GM23338 (cell line): ENCODE results near the gene ASTN1.

Source experiments
- CREB1 ChIP-seq: fragments of 250-450 bp; sonication (Bioruptor Pico); IDR thresholded peaks from 2 replicates; pipeline ENCODE4 v1.5.0; 2020; ENCODE audit warnings: low read depth, mild to moderate bottlenecking, moderate library complexity
- ETS1 ChIP-seq: IDR thresholded peaks from 2 replicates; pipeline ENCODE4 v1.6.1; 2016; ENCODE audit warnings: antibody characterized with exemption
- EZH2 ChIP-seq: fragments of 200-600 bp; sonication (generic); IDR thresholded peaks from one replicate; pipeline ENCODE4 v1.8.0; 2017; ENCODE audit warnings: antibody characterized with exemption, mild to moderate bottlenecking, low read depth; ENCODE audit not compliant: unreplicated experiment
- EZH2phosphoT487 ChIP-seq: fragments of 200-600 bp; sonication (generic); IDR thresholded peaks from one replicate; pipeline ENCODE4 v1.8.1; 2018; ENCODE audit warnings: antibody characterized with exemption; ENCODE audit not compliant: unreplicated experiment
- JUNB ChIP-seq: IDR thresholded peaks from one replicate; pipeline ENCODE4 v1.6.1; 2016; ENCODE audit warnings: antibody characterized with exemption; ENCODE audit not compliant: unreplicated experiment
- NANOG ChIP-seq: IDR thresholded peaks from 2 replicates; pipeline ENCODE4 v1.6.1; 2016; ENCODE audit warnings: antibody characterized with exemption, borderline replicate concordance
- POLR2AphosphoS5 ChIP-seq: IDR thresholded peaks from 2 replicates; pipeline ENCODE4 v1.6.1; 2016; ENCODE audit warnings: antibody characterized with exemption, low read depth
- ZNF114 ChIP-seq: fragments of 250-450 bp; sonication (Bioruptor Pico); IDR thresholded peaks from 2 replicates; pipeline ENCODE4 v1.5.0; 2020; ENCODE audit warnings: mild to moderate bottlenecking, moderate library complexity
- TF ChIP-seq, protein P1 (sequence below): IDR thresholded peaks from one replicate; pipeline ENCODE4 v1.6.1; 2018; ENCODE audit warnings: antibody characterized with exemption; ENCODE audit not compliant: unreplicated experiment
- TF ChIP-seq, protein P2 (sequence below), 2 experiments: fragments of 200-600 bp in 1 of 2; sonication (generic) in 1 of 2; conservative IDR thresholded peaks; 2 replicates each; pipeline versions ENCODE4 v1.5.1 to v1.6.1; 2016 to 2017; ENCODE audit warnings: antibody characterized with exemption in 2 of 2, low read depth in 2 of 2, mild to moderate bottlenecking in 2 of 2, moderate library complexity in 1 of 2

GRCh38 chr1:177012342-177012925, 152.1 kb downstream of the ASTN1 start:
- TF ChIP-seq EZH2, result no peak
- TF ChIP-seq, protein P1, sequence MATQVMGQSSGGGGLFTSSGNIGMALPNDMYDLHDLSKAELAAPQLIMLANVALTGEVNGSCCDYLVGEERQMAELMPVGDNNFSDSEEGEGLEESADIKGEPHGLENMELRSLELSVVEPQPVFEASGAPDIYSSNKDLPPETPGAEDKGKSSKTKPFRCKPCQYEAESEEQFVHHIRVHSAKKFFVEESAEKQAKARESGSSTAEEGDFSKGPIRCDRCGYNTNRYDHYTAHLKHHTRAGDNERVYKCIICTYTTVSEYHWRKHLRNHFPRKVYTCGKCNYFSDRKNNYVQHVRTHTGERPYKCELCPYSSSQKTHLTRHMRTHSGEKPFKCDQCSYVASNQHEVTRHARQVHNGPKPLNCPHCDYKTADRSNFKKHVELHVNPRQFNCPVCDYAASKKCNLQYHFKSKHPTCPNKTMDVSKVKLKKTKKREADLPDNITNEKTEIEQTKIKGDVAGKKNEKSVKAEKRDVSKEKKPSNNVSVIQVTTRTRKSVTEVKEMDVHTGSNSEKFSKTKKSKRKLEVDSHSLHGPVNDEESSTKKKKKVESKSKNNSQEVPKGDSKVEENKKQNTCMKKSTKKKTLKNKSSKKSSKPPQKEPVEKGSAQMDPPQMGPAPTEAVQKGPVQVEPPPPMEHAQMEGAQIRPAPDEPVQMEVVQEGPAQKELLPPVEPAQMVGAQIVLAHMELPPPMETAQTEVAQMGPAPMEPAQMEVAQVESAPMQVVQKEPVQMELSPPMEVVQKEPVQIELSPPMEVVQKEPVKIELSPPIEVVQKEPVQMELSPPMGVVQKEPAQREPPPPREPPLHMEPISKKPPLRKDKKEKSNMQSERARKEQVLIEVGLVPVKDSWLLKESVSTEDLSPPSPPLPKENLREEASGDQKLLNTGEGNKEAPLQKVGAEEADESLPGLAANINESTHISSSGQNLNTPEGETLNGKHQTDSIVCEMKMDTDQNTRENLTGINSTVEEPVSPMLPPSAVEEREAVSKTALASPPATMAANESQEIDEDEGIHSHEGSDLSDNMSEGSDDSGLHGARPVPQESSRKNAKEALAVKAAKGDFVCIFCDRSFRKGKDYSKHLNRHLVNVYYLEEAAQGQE, result no peak
- TF ChIP-seq, protein P2, sequence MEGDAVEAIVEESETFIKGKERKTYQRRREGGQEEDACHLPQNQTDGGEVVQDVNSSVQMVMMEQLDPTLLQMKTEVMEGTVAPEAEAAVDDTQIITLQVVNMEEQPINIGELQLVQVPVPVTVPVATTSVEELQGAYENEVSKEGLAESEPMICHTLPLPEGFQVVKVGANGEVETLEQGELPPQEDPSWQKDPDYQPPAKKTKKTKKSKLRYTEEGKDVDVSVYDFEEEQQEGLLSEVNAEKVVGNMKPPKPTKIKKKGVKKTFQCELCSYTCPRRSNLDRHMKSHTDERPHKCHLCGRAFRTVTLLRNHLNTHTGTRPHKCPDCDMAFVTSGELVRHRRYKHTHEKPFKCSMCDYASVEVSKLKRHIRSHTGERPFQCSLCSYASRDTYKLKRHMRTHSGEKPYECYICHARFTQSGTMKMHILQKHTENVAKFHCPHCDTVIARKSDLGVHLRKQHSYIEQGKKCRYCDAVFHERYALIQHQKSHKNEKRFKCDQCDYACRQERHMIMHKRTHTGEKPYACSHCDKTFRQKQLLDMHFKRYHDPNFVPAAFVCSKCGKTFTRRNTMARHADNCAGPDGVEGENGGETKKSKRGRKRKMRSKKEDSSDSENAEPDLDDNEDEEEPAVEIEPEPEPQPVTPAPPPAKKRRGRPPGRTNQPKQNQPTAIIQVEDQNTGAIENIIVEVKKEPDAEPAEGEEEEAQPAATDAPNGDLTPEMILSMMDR (conservative IDR thresholded peaks at IDR 0.05; ENCODE audit: low read depth in 2 of 2), result no peak
- TF ChIP-seq EZH2phosphoT487, result no peak
- TF ChIP-seq POLR2AphosphoS5, result no peak
- TF ChIP-seq CREB1, result no peak
- no peak for TF ChIP-seq ETS1
- no peak for TF ChIP-seq NANOG
- TF ChIP-seq ZNF114, result no peak
- no peak for TF ChIP-seq JUNB
